Ishikawa (cell line): ENCODE results near the gene PAPSS1.

Source experiments
- CEBPB ChIP-seq: IDR thresholded peaks from 2 replicates; pipeline ENCODE4 v1.6.1; 2012
- CREB1 ChIP-seq: IDR thresholded peaks from 2 replicates; pipeline ENCODE4 v1.6.1; 2012; ENCODE audit warnings: low read depth
- EGR1 ChIP-seq: IDR thresholded peaks from 2 replicates; pipeline ENCODE4 v1.6.1; 2012
- EP300 ChIP-seq: IDR thresholded peaks from 2 replicates; pipeline ENCODE4 v1.6.1; 2012; ENCODE audit warnings: borderline replicate concordance
- FOXM1 ChIP-seq: IDR thresholded peaks from 2 replicates; pipeline ENCODE4 v1.6.1; 2012; ENCODE audit warnings: low read depth, borderline replicate concordance
- MAX ChIP-seq: IDR thresholded peaks from 2 replicates; pipeline ENCODE4 v1.6.1; 2012
- NFIC ChIP-seq: IDR thresholded peaks from 2 replicates; pipeline ENCODE4 v1.6.1; 2012
- RAD21 ChIP-seq: IDR thresholded peaks from 2 replicates; pipeline ENCODE4 v1.6.1; 2012; ENCODE audit warnings: low read depth
- TAF1 ChIP-seq: IDR thresholded peaks from 2 replicates; pipeline ENCODE4 v1.6.1; 2012; ENCODE audit warnings: low read depth, mild to moderate bottlenecking
- TCF12 ChIP-seq: IDR thresholded peaks from 2 replicates; pipeline ENCODE4 v1.6.1; 2012; ENCODE audit warnings: low read depth
- TEAD4 ChIP-seq: IDR thresholded peaks from 2 replicates; pipeline ENCODE4 v1.6.1; 2012
- YY1 ChIP-seq: IDR thresholded peaks from 2 replicates; pipeline ENCODE4 v1.6.1; 2012; ENCODE audit warnings: low read depth
- ZBTB7A ChIP-seq: IDR thresholded peaks from 2 replicates; pipeline ENCODE4 v1.6.1; 2012; ENCODE audit warnings: low read depth
- TF ChIP-seq, protein P1 (sequence below): IDR thresholded peaks from 2 replicates; pipeline ENCODE4 v1.6.1; 2012
- TF ChIP-seq, protein P2 (sequence below): IDR thresholded peaks from 2 replicates; pipeline ENCODE4 v1.6.1; 2012; ENCODE audit warnings: low read depth, mild to moderate bottlenecking

PAPSS1 gene

GRCh38 chr4:107640197-107640596, 79.8 kb downstream of the PAPSS1 start:
- no peak for TF ChIP-seq TEAD4
- TF ChIP-seq TCF12, result no peak
- no peak for TF ChIP-seq ZBTB7A
- no peak for TF ChIP-seq FOXM1
- no peak for TF ChIP-seq RAD21
- no peak for TF ChIP-seq MAX
- TF ChIP-seq, protein P1, sequence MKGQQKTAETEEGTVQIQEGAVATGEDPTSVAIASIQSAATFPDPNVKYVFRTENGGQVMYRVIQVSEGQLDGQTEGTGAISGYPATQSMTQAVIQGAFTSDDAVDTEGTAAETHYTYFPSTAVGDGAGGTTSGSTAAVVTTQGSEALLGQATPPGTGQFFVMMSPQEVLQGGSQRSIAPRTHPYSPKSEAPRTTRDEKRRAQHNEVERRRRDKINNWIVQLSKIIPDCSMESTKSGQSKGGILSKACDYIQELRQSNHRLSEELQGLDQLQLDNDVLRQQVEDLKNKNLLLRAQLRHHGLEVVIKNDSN, result no peak

- TF ChIP-seq CREB1, result no peak
- TF ChIP-seq EP300, result no peak
- TF ChIP-seq, protein P1, result no peak
- TF ChIP-seq CEBPB, result no peak
- no peak for TF ChIP-seq ZBTB7A
- no peak for TF ChIP-seq TEAD4
- no peak for TF ChIP-seq MAX
- TF ChIP-seq EGR1, result no peak
- no peak for TF ChIP-seq FOXM1
- no peak for TF ChIP-seq TCF12
- no peak for TF ChIP-seq NFIC
- no peak for TF ChIP-seq YY1
- TF ChIP-seq, protein P2, sequence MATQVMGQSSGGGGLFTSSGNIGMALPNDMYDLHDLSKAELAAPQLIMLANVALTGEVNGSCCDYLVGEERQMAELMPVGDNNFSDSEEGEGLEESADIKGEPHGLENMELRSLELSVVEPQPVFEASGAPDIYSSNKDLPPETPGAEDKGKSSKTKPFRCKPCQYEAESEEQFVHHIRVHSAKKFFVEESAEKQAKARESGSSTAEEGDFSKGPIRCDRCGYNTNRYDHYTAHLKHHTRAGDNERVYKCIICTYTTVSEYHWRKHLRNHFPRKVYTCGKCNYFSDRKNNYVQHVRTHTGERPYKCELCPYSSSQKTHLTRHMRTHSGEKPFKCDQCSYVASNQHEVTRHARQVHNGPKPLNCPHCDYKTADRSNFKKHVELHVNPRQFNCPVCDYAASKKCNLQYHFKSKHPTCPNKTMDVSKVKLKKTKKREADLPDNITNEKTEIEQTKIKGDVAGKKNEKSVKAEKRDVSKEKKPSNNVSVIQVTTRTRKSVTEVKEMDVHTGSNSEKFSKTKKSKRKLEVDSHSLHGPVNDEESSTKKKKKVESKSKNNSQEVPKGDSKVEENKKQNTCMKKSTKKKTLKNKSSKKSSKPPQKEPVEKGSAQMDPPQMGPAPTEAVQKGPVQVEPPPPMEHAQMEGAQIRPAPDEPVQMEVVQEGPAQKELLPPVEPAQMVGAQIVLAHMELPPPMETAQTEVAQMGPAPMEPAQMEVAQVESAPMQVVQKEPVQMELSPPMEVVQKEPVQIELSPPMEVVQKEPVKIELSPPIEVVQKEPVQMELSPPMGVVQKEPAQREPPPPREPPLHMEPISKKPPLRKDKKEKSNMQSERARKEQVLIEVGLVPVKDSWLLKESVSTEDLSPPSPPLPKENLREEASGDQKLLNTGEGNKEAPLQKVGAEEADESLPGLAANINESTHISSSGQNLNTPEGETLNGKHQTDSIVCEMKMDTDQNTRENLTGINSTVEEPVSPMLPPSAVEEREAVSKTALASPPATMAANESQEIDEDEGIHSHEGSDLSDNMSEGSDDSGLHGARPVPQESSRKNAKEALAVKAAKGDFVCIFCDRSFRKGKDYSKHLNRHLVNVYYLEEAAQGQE, result no peak
- TF ChIP-seq RAD21, result no peak
- TF ChIP-seq TAF1, result no peak
Observed at GRCh38 chr4:107635735-107636134, 84.3 kb downstream of the PAPSS1 start.

DNA sequence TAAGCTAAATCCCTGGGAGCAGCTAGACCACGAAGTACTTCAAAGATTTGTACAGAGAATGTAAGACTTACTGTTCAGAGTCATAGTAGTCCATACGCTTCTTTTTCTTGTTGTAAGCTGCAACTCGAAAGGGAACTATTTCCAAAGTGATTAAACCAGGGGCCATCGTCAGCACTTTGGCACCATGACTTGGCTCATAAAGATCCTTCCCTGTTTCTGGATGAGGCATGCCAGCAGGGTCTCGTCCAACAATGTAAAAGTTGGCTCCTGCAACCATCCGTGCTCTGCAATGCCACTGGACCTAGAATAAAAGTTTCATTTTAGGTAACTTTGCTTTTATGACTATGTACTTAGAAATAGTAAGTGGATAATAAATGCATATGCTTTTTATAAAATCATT, 88.5 kb downstream of the PAPSS1 start:
- no peak for TF ChIP-seq RAD21
- TF ChIP-seq ZBTB7A, result no peak
- no peak for TF ChIP-seq FOXM1
- TF ChIP-seq TAF1, result no peak
- TF ChIP-seq MAX, result no peak
- no peak for TF ChIP-seq TCF12

GRCh38 chr4:107630185-107630705, 89.8 kb downstream of the PAPSS1 start:
- no peak for TF ChIP-seq ZBTB7A
- TF ChIP-seq CREB1, result no peak
- TF ChIP-seq NFIC, result no peak
- TF ChIP-seq RAD21, result no peak
- no peak for TF ChIP-seq YY1
- no peak for TF ChIP-seq EP300
- TF ChIP-seq TAF1, result no peak
- no peak for TF ChIP-seq FOXM1
- TF ChIP-seq, protein P2, result no peak
- TF ChIP-seq CEBPB, result no peak
- no peak for TF ChIP-seq TCF12
- no peak for TF ChIP-seq MAX
- TF ChIP-seq, protein P1, result no peak
- TF ChIP-seq EGR1, result no peak
- no peak for TF ChIP-seq TEAD4

DNA sequence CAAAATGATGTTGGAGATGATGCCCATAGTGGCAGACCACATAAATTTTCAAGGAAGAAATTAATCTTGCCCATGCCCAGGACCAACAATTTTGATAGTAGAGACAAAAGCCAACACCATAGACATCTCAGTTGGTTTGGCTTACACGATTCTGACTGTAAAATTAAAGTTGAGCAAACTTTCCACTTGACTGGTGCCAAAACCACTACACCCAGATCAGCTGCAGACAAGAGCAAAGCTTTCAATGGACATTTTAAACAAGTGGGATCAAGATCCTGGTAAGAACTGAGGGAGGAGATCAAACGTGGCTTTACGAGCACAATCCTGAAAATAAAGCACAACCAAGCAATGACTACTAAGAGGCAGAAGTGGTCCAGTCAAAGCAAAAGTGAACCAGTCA, 90.7 kb downstream of the PAPSS1 start:
- TF ChIP-seq CEBPB (no peak), TAF1 (no peak), TEAD4 (no peak), EGR1 (no peak), YY1 (no peak), FOXM1 (no peak), ZBTB7A (no peak), EP300 (no peak), TCF12 (no peak), NFIC (no peak), RAD21 (no peak), MAX (no peak), CREB1 (no peak)
- TF ChIP-seq, protein P1, result no peak
- TF ChIP-seq, protein P2, result no peak
